CD4-positive, alpha-beta T cell (primary cell): Measurements from ENCODE around the gene GRID1. TPM values are rescaled to one million over a fixed set of nuclear protein-coding genes. Genes with fewer than 3 reads are reported as not detected.

Experiments
- ATAC-seq: fragments of 200-7000 bp; cut with Tn5 transposase; one replicate; pipeline ENCODE4 v1.10.0; 2022; ENCODE audit warnings: mild to moderate bottlenecking; ENCODE audit not compliant: poor library complexity
- CTCF ChIA-PET: fragments of 350-600 bp; sonication (Branson Sonifier 250); formaldehyde crosslinking; loops from one replicate; lab custom pipeline; 2021; ENCODE audit warnings: antibody characterized with exemption, inconsistent platforms; lab: Charles Lee
- POLR2A ChIA-PET: fragments of 350-600 bp; sonication (Branson Sonifier 250); formaldehyde crosslinking; loops from one replicate; lab custom pipeline; 2021; ENCODE audit warnings: antibody characterized with exemption, inconsistent platforms; lab: Charles Lee
- DNase-seq, 14 experiments: peaks; one replicate each; pipeline ENCODE4 v3.0.0-alpha.2; 2013 to 2020; ENCODE audit warnings: mixed read lengths in 2 of 14
- H3K27ac ChIP-seq, 2 donors: one replicate each; pipeline versions ENCODE4 v1.5.1 to v1.7.0; 2013; ENCODE audit warnings: low read length in 2 of 2, low read depth in 1 of 2, mild to moderate bottlenecking in 1 of 2
- H3K27me3 ChIP-seq, 2 experiments: 1 replicate in 1 of 2; 2 replicates in 1 of 2; pipeline versions ENCODE4 v1.6.1 to v1.7.0; 2013; ENCODE audit warnings: low read length in 2 of 2, control low read depth in 1 of 2, mild to moderate bottlenecking in 1 of 2, moderate library complexity in 1 of 2; ENCODE audit not compliant: insufficient read depth in 2 of 2, control insufficient read depth in 1 of 2
- H3K36me3 ChIP-seq: one replicate; pipeline ENCODE4 v1.6.1; 2013; ENCODE audit warnings: low read length, control low read depth; ENCODE audit not compliant: insufficient read depth
- H3K4me1 ChIP-seq: one replicate; pipeline ENCODE4 v1.6.1; 2013; ENCODE audit warnings: low read length, control low read depth; ENCODE audit not compliant: insufficient read depth
- H3K4me3 ChIP-seq: one replicate; pipeline ENCODE4 v1.5.1; 2013; ENCODE audit warnings: mild to moderate bottlenecking, low read length, moderate library complexity
- H3K9me3 ChIP-seq, 2 experiments: 1 replicate in 1 of 2; 2 replicates in 1 of 2; pipeline versions ENCODE4 v1.6.1 to v1.7.0; 2013; ENCODE audit warnings: low read length in 2 of 2, mild to moderate bottlenecking in 2 of 2, control low read depth in 1 of 2, moderate library complexity in 1 of 2; ENCODE audit not compliant: control insufficient read depth in 1 of 2, insufficient read depth in 1 of 2
- H3K27ac Mint-ChIP-seq: one replicate; pipeline ENCODE4 v1.8.0; 2020; ENCODE audit warnings: mixed read lengths
- H3K27me3 Mint-ChIP-seq: one replicate; pipeline ENCODE4 v1.8.0; 2021; ENCODE audit warnings: mixed read lengths
- H3K36me3 Mint-ChIP-seq: one replicate; pipeline ENCODE4 v1.8.0; 2021; ENCODE audit warnings: low read depth, mixed read lengths
- H3K4me1 Mint-ChIP-seq: one replicate; pipeline ENCODE4 v1.8.0; 2021; ENCODE audit warnings: low read depth, mixed read lengths
- H3K4me3 Mint-ChIP-seq: one replicate; pipeline ENCODE4 v1.8.0; 2020; ENCODE audit warnings: mild to moderate bottlenecking, mixed read lengths
- H3K9me3 Mint-ChIP-seq: one replicate; pipeline ENCODE4 v1.8.0; 2020; ENCODE audit warnings: mixed read lengths
- CTCF ChIP-seq: fragments of 200-600 bp; IDR thresholded peaks from one replicate; pipeline ENCODE4 v1.8.0; 2022; ENCODE audit warnings: antibody characterized with exemption, mild to moderate bottlenecking
- intact Hi-C, 2 experiments: fragments of 100-400 bp; cut with DNase I in 1 of 2; cut with micrococcal nuclease in 1 of 2; formaldehyde crosslinking; loops; one replicate each; pipeline versions ENCODE4 v1.15.1 to v1.9.0; 2023 to 2025; cut with DNase I, micrococcal nuclease
- total RNA-seq, 174 experiments: library from RNA in 2 of 174; stranded (reverse) in 2 of 174; gene quantifications; one replicate each; pipeline ENCODE4 v1.2.3 and lab custom pipeline; 2021 to 2026

The GRID1 gene
- total RNA-seq, 2 experiments from 2014 or later, result not detected

- no peak overlapping the region for H3K4me3 Mint-ChIP-seq
- H3K27ac Mint-ChIP-seq, result no peak overlapping the region
- no peaks in the 10 kb centered on the region for H3K9me3 Mint-ChIP-seq
- ATAC-seq (no peak), DNase-seq (no peak)
- no peak for TF ChIP-seq CTCF
- Histone ChIP-seq H3K4me3 (no peak overlapping the region), H3K27me3 (no peaks in the 10 kb centered on the region), H3K9me3 (peaks cover 0 to 3% of the 10 kb centered on the region in 2 experiments), H3K36me3 (no peaks in the 10 kb centered on the region), H3K4me1 (no peaks in the 10 kb centered on the region), H3K27ac (no peak overlapping the region)
- no peaks in the 10 kb centered on the region for H3K27me3 Mint-ChIP-seq
- POLR2A ChIA-PET, result no interaction called here
- no peaks in the 10 kb centered on the region for H3K36me3 Mint-ChIP-seq
- CTCF ChIA-PET, result no interaction called here
- H3K4me1 Mint-ChIP-seq, result no peaks in the 10 kb centered on the region
- intact Hi-C loops, result no loop called here
These were observed 22.8 kb downstream of the GRID1 start for GRCh38 chr10:86343761-86344160.

- no peaks in the 10 kb centered on the region for H3K4me1 ChIP-seq
- no peak overlapping the region for H3K27ac ChIP-seq
- H3K4me3 ChIP-seq, result no peak overlapping the region
- DNase-seq (no peak), ATAC-seq (no peak)
- TF ChIP-seq CTCF, result no peak
- intact Hi-C loops, result no loop called here
- no peaks in the 10 kb centered on the region for H3K36me3 ChIP-seq
- Mint-ChIP-seq H3K27ac (no peak overlapping the region), H3K4me3 (no peak overlapping the region), H3K9me3 (no peaks in the 10 kb centered on the region), H3K4me1 (no peaks in the 10 kb centered on the region), H3K36me3 (no peaks in the 10 kb centered on the region), H3K27me3 (peaks cover 3% of the 10 kb centered on the region)
- CTCF ChIA-PET, result interaction anchor here (0.9 kb wide), 1 partner anchor 17 kb away, joined by 3 read pairs; no protein-coding TSS in a partner anchor
- H3K27me3 ChIP-seq, result no peaks in the 10 kb centered on the region
- POLR2A ChIA-PET, result no interaction called here
- H3K9me3 ChIP-seq, result peaks cover 0 to 3% of the 10 kb centered on the region in 2 experiments
These were observed 24.3 kb downstream of the GRID1 start for GRCh38 chr10:86342111-86342863.

- no peak overlapping the region for H3K27ac Mint-ChIP-seq
- no peaks in the 10 kb centered on the region for H3K36me3 ChIP-seq
- ATAC-seq, result no peak
- no peaks in the 10 kb centered on the region for H3K27me3 ChIP-seq
- no peaks in the 10 kb centered on the region for H3K4me1 ChIP-seq
- no peak for TF ChIP-seq CTCF
- H3K4me1 Mint-ChIP-seq, result no peaks in the 10 kb centered on the region
- ChIA-PET CTCF (interaction anchor here (0.9 kb wide), 1 partner anchor 18 kb away, joined by 3 read pairs; no protein-coding TSS in a partner anchor), POLR2A (no interaction called here)
- no peak for DNase-seq
- no peaks in the 10 kb centered on the region for H3K9me3 Mint-ChIP-seq
- H3K27ac ChIP-seq, result no peak overlapping the region
- H3K4me3 Mint-ChIP-seq, result no peak overlapping the region
- H3K4me3 ChIP-seq, result no peak overlapping the region
- intact Hi-C loops, result no loop called here
- peaks cover 0 to 3% of the 10 kb centered on the region in 2 experiments for H3K9me3 ChIP-seq
- peaks cover 3% of the 10 kb centered on the region for H3K27me3 Mint-ChIP-seq
- H3K36me3 Mint-ChIP-seq, result no peaks in the 10 kb centered on the region
These were observed 25.2 kb downstream of the GRID1 start for GRCh38 chr10:86341361-86341811.
